ENCODE results near the gene ABCB11. TPM values are rescaled to one million over a fixed set of nuclear protein-coding genes. Genes with fewer than 3 reads are reported as not detected.

ABCB11 gene
- total RNA-seq, 1 donor from 2014 or later: 0.05 TPM

DNA sequence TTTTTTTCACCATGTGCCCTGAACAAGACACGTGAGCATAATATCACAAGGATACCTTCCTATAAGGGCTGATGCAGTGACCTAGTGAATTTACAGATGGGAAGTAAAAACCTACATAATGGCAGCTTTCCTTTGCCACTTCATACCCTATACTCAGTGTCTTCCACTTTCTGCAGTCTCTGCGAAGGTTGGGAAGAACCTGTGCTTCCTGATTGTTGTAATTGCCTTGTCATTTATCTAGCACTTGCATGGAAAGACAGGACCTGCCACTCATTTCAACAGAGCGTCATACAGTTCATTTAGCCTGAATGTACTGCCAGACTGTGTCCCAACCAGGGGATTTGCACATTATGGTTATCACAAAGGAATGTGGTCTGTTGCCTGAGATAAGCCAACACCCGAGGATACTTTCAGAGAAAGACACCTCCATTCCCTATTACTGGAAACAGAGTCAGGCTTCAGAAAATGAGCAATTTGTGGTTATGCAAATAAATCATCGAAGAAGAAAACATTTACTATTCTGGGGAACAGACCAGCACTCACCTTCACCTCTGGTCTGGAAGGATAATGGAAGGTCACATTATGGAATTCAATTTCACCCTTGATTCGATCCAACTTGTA lies 55.0 kb downstream of the ABCB11 start:
- intact Hi-C loops (cut with micrococcal nuclease): loop anchor here (2.0 kb wide), 1 partner anchor 587 kb away; no protein-coding TSS in a partner anchor

DNA sequence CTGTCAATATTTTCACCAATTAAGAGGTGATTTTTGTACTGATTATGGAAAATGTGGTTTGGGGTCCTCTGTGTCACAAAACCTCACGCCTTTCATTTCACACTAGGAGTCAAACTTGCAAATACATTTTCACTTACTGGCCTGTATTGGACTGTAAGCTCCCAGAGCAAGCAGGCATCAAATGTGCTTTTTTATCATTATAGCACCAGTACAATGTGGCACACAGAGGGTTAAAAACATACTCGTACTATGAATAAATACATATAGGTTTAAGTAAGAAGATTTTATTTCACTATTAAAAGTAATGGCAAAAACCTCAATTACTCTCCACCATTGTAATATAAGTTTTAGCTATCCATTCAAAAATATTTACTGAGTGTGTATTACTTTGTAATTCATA lies 56.7 kb downstream of the ABCB11 start:
- intact Hi-C loops (cut with micrococcal nuclease): loop anchor here (1.0 to 5.0 kb wide), 3 partner anchors 13 to 488 kb away; no protein-coding TSS in a partner anchor

DNA sequence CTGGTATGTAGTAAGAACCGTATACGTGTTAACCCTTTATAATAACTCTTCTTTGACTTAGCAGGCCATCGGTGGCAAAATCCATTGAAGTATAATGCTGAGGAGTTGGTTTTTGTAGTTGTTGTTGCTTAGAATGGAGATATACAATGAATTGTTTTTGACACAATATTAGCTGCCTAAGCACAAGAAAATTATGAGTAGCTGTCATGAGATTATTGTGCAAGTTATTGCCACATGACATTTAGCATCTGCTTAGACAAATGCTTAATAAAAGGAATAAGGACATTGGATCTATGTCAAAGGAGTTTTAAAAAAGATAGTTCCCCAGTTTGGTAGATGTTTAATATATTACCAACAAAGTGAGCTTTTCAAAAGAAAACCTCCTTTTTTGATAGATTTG lies 59.9 kb downstream of the ABCB11 start:
- intact Hi-C loops (cut with micrococcal nuclease): loop anchor here (5.0 kb wide), 1 partner anchor 491 kb away; no protein-coding TSS in a partner anchor

DNA sequence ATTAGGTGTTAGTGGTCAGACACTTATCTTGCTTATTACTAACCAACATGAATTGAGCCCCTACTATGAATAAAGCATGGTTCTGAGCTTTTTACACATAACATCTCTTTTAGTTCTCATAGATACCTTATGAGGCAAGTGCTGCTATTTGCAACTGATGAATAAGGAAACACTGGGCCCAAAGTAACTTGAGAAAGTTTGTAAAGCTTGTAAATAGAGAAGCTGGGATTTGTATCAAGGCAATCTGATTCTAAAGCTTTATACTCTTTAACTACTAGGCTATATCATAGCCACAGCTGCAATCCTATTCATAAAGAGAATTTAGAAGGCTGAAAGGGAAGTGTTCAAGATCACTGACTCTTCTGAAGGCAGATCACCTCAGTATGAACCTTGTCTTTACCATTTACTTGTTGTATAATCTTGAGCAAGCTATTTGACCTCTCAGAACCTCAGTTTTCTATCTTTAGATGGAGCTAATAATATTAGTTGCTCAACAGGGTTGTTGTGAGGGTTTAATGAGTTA lies 60.4 kb downstream of the ABCB11 start:
- intact Hi-C loops (cut with micrococcal nuclease): loop anchor here (5.0 kb wide), 1 partner anchor 492 kb away; no protein-coding TSS in a partner anchor

DNA sequence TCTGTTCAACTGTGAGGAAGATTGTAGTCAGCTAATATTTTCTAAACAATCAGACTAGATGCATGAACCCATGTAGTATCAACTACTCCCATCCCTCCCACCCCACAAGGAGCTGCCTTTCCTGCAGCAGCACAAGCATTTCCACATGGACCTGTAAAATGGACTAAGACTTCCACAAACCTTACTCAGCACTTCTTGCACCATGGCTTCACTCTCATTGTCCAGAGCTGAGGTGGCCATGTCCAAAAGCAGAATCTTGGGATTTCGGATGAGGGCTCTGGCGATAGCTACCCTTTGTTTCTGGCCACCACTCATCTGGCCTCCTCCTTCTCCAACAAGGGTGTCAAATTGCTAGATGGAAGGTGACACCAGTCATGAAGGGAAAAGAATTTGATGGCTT lies 61.3 kb downstream of the ABCB11 start:
- intact Hi-C loops (cut with micrococcal nuclease): loop anchor here (5.0 to 10.0 kb wide), 2 partner anchors 492 to 1675 kb away; partner anchors contain the start of gene B3GALT1

DNA sequence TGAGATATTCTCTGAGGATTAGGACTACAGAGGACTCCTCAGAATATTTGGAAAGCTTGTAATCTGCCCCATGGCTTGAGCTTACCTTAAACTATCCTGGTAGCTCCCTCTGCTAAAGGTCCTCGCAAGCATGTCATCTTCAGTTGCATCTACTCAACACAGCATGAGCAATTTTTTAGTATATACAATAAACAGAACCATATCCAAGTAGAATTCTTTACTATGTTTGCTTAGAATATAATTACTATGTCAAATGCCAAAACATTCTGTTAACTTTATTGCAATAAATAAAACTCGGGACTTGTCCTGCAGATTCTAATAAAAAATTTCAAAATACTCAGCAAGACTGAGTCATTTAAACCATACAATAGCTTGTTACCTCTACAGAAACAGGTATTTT lies 62.8 kb downstream of the ABCB11 start:
- intact Hi-C loops (cut with micrococcal nuclease): loop anchor here (10.0 kb wide), 1 partner anchor 1674 kb away; the partner anchor contains the start of gene B3GALT1

DNA sequence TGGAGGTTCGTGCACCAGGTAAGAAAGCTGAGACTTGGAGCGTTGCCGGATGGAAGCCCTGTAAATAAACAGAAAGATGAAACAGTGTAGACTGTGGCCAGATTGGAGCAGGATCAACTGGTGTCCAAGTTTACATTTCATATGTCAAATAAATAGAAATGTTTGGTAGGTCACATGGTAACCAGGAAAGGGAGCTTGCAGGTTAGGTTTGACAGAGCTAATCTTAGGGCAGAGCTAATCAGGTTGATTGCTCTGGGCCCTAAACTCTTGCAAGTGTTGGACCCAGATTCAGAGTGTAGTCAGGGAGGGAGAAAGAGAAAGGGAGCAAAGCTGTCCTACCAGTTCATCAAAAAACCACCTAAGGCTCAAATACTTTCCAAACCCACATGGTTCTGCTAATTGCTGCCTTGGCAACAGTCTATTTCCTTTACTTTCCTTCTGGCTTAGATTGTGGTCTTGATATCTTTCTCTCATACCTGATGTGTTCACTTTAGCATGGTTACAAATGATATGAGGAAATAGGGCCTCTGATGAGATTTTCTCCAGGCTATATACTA lies 66.8 kb downstream of the ABCB11 start:
- intact Hi-C loops (cut with micrococcal nuclease): loop anchor here (5.0 to 10.0 kb wide), 3 partner anchors 258 to 1670 kb away; partner anchors contain the start of genes B3GALT1 and LRP2

DNA sequence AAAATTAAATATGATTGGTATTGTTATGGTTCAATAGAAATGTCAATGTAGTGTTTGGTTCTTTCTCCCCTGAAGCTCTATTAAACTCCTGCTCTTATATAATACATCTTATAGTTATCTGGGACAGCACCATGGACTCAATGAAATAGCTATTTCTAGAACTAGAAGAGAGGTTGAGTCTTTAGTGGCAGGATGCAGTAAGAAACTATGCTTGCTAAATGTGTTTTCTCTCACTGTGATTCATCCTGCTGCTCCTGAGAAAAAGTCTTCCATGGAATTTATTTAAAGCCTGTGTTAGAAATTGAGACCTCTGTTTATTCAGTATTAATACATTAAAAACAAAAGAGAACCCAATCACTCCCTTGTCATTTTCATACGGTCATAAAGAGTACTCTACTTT lies 68.5 kb downstream of the ABCB11 start:
- intact Hi-C loops (cut with micrococcal nuclease): loop anchor here (5.0 to 10.0 kb wide), 3 partner anchors 260 to 1668 kb away; partner anchors contain the start of genes B3GALT1 and LRP2

DNA sequence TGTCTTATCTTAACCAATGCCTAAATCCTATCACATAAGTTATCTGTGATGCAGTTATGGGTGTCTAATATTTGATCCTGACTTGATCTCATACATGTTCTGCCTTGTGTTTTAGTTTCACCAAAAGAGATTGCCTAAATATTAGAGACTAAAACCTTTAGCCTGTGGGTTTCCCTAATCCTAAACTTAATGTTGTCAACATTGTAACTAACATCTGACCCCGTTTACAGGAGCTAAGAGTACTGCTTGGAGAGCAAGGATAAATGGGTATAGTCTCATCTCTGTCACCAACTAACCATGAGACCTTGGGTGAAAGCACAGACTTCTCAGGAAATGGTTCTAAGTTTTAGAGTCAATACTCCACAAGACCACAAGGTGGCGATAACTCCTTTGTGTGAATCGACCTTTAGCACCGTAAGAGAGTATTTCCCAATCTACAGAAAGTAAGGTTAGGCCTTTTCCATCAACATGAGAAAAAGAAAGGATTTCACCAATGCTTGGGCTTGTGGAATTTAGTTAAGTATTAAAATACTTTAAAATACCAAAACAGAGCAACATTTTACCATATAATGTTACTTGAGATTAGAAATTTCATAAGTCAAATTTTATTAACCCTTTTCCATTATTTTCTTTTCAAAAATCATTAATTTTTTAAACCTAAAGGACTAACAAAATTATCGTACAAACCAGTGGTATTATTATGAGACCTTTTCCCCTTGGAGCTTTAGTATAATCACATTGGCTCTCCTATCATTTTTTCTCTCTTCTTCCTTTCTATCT lies 69.5 kb downstream of the ABCB11 start:
- intact Hi-C loops (cut with micrococcal nuclease): loop anchor here (1.0 to 10.0 kb wide), 9 partner anchors 13 to 1667 kb away; partner anchors contain the start of genes B3GALT1 and LRP2

DNA sequence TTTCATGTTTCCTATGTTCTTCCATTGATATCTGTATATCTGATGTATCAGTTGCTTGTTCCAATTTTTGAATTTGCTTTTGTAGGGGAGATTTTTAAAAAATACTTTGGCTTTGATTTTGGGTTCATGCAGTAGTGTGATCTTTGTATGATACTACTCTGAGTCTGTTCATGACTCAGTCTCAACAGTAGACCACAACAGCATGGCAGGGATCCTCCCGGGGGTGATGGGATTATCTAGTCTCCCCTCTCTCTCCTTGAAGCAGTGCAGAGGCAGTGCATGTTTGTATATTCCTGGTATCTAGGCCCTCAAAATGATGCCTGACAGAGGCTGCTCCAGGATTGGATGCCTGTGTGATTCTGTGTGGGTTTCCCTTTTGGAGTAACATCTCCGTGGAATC lies 74.7 kb downstream of the ABCB11 start:
- intact Hi-C loops (cut with micrococcal nuclease): no loop called here

DNA sequence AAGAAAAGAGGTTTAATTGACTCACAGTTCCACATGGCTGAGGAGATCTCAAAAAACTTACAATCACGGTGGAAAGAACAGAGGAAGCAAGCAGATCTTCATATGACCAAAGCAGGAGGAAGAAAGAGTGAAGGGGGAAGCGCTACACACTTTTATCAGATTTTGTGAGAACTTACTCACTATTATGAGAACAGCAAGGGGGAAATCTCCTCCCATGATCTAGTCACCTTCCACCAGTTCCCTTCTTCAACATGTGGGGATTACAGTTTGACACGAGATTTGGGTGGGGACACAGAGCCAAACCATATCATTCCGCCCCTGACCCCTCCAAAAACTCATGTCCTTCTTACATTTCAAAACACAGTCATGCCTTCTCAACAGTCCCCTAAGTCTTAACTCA lies 75.8 kb downstream of the ABCB11 start:
- intact Hi-C loops (cut with micrococcal nuclease): no loop called here

DNA sequence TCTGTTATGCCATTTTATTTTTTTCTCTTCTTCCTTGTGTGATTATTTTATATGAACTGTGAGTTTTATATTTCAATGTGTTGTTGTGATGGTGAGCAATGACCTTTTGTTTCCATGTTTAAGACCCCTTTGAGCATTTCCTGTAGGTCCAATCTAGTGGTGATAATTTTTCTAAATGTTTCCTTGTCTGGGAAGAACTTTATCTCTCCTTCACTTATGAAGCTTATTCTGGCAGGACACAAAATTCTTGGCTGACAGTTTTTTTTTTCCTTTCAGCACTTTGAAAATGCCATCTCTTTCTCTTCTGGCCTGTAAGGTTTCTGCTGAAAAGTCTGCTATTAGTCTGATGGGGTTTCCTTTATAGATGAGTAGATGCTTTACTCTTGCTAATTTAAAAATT lies 76.9 kb downstream of the ABCB11 start:
- intact Hi-C loops (cut with micrococcal nuclease): no loop called here

DNA sequence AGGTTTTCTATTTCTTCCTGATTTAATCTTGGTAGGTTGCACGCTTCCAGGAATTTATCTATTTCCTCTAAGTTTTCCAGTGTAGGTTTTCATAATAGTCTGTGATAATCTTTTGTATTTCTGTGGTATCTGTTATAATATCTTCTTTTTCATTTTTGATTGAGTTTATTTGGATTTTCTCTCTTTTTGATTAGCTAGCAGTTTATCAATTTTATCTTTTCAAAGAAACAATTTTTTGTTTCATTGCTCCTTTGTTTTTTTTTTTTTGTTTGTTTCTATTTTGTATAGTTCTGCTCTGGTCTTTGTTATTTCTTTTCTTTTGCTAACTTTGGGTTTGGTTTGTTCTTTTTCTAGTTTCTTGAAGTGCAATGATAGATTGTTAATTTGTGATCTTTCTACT lies 78.7 kb downstream of the ABCB11 start:
- intact Hi-C loops (cut with micrococcal nuclease): no loop called here

DNA sequence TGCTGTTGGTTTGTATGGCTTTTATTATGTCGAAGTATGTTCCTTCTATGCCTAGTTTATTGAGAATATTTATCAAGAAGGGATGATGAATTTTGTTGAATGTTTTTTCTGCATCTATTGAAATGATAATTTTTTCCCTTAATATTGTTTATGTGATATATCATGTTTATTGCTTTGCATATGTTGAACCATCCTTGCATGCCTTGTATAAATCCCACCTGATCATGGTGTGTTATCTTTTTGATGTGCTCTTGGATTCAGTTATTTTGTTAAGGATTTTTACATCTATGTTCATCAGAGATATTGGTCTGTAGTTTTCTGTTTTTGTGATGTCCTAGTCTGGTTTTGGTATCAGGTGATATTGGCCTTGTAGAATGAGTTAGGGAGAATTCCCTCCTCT lies 79.3 kb downstream of the ABCB11 start:
- intact Hi-C loops (cut with micrococcal nuclease): no loop called here

DNA sequence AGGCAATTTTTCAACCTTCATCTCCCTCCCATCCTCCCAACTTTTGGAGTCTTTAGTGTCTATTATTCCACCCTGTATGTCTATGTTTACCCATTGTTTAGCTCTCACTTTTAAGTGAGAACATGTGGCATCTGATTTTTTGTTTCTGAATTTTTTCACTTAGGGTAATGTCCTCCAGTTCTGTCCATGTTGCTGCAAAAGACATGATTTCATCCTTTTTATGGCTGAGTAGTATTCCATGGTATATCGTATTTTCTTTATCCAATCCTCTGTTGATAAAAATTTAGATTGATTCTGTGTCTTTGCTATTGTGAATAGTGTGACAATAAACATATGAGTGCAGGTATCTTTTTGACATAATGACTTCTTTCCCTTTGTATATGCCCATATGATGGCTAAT lies 81.8 kb downstream of the ABCB11 start:
- intact Hi-C loops (cut with micrococcal nuclease): no loop called here

DNA sequence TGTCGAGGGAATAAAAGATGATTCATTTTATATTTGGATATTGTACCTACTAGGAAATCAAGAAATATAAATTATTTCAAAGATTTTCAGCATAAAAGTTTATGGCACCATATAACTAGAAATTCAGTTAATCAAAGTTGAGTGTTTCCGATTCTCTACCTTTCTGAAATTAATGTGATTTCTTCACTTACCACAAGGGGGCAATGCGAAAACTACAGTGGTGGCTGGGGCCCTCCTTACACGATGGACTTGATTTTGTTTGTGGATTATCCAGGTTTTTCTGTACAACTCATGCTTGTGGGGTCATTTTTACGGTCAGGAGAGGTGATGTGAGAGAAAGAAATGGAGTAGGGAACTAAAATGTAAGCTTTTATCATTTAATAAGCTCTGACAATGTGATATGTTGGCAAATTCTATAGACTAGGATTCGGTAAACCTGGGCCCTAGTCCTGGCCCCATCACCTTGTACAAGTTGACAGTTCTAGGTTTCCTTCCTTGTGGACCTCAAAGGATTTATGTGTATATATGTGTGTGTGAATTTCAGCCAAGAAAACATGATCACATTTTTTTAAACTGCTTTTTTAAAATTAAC lies 82.4 kb downstream of the ABCB11 start:
- intact Hi-C loops (cut with micrococcal nuclease): no loop called here

DNA sequence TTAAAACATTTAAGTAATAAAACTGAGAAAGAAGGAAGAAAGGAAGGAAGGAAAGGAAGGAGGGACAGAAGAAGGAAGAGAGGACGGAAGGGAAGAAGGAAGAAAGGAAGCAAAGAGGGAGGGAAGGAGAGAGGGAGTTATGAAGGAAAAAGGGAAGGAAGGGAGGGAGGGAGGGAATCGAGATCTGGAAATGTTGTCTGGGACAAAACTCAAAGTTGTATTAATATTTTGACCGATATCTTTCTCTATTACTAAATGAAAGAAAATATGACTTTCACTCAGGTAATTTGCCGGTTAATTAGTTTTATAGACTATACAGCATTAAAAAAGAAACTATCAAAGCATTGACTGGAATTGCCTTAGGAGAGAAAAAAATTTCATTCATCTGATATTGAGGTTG lies 85.6 kb downstream of the ABCB11 start:
- intact Hi-C loops (cut with micrococcal nuclease): no loop called here

DNA sequence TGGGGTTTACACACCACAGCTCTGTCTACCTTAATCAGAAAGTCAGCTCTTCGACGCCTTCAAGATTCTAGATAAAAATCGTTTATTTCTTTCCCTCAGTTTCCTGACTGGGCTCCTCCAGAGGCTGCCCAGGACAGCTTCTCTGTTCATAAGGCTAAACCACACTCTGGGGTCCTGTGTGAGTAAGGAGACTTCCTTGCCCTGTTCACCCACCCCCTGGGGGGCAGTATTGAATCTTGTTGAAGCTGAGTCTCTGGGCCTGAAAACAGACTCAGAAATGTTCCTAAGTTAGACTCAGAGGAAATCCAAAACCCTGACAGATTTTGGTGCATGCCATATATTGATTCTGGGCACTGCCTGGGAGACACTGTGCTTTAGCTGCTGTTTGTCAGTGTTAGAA lies 87.1 kb downstream of the ABCB11 start:
- intact Hi-C loops (cut with micrococcal nuclease): no loop called here

DNA sequence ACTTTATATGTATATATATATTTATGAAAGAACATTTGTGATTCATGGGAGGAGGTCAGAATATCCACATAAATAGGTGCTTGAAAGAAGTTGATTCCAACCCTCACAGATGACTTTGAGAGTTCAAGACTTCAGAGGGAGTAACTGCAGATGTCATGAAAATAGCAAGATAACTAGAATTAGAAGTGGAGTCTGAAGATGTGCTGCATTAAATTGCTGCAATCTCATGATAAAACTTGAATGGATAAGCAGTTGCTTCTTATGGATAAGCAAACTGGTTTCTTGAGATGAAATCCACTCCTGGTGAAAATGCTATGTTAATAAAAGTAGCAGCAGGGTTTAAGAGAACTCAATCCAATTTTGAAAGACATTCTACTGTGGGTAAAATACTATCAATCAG lies 89.8 kb downstream of the ABCB11 start:
- intact Hi-C loops (cut with micrococcal nuclease): no loop called here

DNA sequence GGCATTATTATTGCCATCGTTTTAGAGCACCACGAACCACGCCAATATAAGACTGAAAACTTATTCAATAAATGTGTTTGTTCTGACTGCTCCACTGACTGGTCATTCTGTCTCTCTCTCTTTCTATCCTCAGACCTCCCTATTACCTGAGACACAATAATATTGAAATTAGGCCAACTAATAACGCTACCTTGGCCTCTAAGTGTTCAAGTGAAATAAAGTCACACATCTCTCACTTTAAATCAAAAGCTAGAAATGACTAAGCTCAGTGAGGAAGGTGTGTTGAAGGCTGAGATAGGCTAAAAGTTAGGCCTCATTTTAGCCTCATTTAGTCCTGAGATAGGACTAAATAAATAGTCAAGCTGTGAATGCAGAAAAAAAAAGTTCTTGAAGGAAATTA lies 91.2 kb downstream of the ABCB11 start:
- intact Hi-C loops (cut with micrococcal nuclease): no loop called here

DNA sequence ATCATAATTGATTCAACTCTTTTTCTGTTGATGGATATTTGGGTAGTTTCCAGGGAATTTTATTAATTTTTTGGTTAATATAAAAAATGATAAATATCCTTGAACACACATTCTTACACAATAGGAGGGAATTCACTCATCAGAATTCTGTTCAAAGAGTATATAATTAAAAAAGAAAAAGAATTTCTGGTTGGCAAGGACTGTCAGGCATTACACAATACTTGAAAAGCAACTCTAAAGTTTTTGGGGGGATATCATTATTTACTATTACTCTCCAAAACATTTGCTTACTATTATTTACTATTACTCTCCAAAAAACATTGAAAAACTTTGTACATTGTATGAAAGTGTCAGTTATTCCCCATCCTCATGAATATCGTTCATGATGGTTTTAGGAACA lies 92.1 kb downstream of the ABCB11 start:
- intact Hi-C loops (cut with micrococcal nuclease): no loop called here
